M059J (cell line): ENCODE data around the gene TMEM119. TPM values are rescaled to one million over a fixed set of nuclear protein-coding genes. Genes with fewer than 3 reads are reported as not detected.
"Not testable (repeated sequence)": the region's sequence is repeated elsewhere in the genome, so short reads cannot be mapped to it uniquely, and the experiment has no call there.

Experiments used
- DNase-seq: peaks from one replicate; pipeline ENCODE4 v3.0.0-alpha.2; 2012; ENCODE audit warnings: low read depth
- total RNA-seq: library from RNA; depleted of rRNA; stranded (reverse); fragments of >200 nt; shearing (Covaris generic); gene quantifications from 2 replicates; pipeline ENCODE4 v1.2.3, GENCODE V29; 2014

The TMEM119 gene
- total RNA-seq, 1 experiment from 2014 or later: 0.05 TPM

- peak; percentile 40 for DNase-seq
Observed at GRCh38 chr12:108567406-108568337, 30.2 kb downstream of the TMEM119 start.

- DNase-seq: no peak
Observed at GRCh38 chr12:108566452-108566851, 31.4 kb downstream of the TMEM119 start.

- DNase-seq: peak; percentile 93
Observed at GRCh38 chr12:108565976-108566375, 31.9 kb downstream of the TMEM119 start.

- DNase-seq: no peak
Observed at GRCh38 chr12:108565146-108565545, 32.7 kb downstream of the TMEM119 start.

GRCh38 chr12:108564724-108565123, 33.2 kb downstream of the TMEM119 start:
- DNase-seq: no peak

GRCh38 chr12:108563804-108564151, 34.1 kb downstream of the TMEM119 start:
- DNase-seq: no peak

GRCh38 chr12:108563136-108563803, 34.6 kb downstream of the TMEM119 start:
- DNase-seq: peak; percentile 92

GRCh38 chr12:108562348-108563135, 35.3 kb downstream of the TMEM119 start, which contains the start of gene ISCU:
Gene ISCU (plus strand): TSS chr12:108562596. CDS start chr12:108562623, 27 bp downstream.
- DNase-seq: peak; percentile 94

GRCh38 chr12:108561852-108562347, 36.0 kb downstream of the TMEM119 start:
- no peak for DNase-seq

GRCh38 chr12:108560752-108561719, 36.8 kb downstream of the TMEM119 start, which contains the start of gene SART3:
Gene SART3 (minus strand): TSS chr12:108561173. CDS start chr12:108561154, 19 bp downstream.
- peak; percentile 90 for DNase-seq

GRCh38 chr12:108560321-108560721, 37.6 kb downstream of the TMEM119 start:
- peak; percentile 24 for DNase-seq

GRCh38 chr12:108559748-108560147, 38.1 kb downstream of the TMEM119 start:
- DNase-seq: no peak

GRCh38 chr12:108559007-108559655, 38.8 kb downstream of the TMEM119 start:
- no peak for DNase-seq

- DNase-seq: not testable (repeated sequence)
Observed at GRCh38 chr12:108555383-108555782, 42.5 kb downstream of the TMEM119 start.

GRCh38 chr12:108553799-108554198, 44.1 kb downstream of the TMEM119 start:
- DNase-seq: no peak

GRCh38 chr12:108551535-108551934, 46.3 kb downstream of the TMEM119 start:
- DNase-seq: peak; percentile 16

- DNase-seq: no peak
Observed at GRCh38 chr12:108548954-108549521, 48.8 kb downstream of the TMEM119 start.

GRCh38 chr12:108547686-108548085, 50.2 kb downstream of the TMEM119 start:
- DNase-seq: no peak

GRCh38 chr12:108543652-108544051, 54.2 kb downstream of the TMEM119 start:
- no peak for DNase-seq

GRCh38 chr12:108542320-108542719, 55.6 kb downstream of the TMEM119 start:
- DNase-seq: no peak
